Measurements from ENCODE around the gene FGD1. TPM values are rescaled to one million over a fixed set of nuclear protein-coding genes. Genes with fewer than 3 reads are reported as not detected.

Gene FGD1
- total and polyA plus RNA-seq, 2 of the 13 experiments (the other 11 are each of a cell fraction or from before 2014, with no cell fraction given), result 0.36 to 0.62 TPM

DNA sequence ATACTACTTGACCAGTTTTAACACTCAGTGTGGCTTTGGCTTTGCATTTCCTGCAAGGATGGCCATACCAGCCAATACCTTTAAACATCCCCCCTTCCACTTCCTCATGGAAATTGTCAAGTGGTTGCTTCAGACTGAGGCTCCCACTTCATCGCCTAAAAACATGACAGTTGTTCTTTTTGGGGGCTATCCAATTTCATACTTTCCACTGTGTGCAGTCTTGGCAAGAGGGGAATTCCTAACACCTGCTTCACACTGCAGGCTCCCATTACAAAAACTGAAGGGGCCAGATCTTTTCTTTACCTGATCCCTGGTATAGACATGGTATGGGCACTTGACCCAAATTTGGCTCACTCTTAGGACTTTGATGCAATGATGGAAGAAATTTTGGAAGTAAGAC is 84.3 kb downstream of the FGD1 start (continued):
- TF ChIP-seq, protein P1, sequence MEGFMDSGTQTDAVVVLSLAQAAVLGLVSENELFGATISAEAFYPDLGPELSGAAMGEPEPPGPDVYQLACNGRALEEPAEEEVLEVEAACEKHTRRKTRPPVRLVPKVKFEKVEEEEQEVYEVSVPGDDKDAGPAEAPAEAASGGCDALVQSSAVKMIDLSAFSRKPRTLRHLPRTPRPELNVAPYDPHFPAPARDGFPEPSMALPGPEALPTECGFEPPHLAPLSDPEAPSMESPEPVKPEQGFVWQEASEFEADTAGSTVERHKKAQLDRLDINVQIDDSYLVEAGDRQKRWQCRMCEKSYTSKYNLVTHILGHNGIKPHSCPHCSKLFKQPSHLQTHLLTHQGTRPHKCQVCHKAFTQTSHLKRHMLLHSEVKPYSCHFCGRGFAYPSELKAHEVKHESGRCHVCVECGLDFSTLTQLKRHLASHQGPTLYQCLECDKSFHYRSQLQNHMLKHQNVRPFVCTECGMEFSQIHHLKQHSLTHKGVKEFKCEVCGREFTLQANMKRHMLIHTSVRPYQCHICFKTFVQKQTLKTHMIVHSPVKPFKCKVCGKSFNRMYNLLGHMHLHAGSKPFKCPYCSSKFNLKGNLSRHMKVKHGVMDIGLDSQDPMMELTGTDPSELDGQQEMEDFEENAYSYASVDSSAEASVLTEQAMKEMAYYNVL (CRISPR knock-in tag; IDR thresholded peaks at IDR 0.05; ENCODE audit: borderline replicate concordance), result no peak
- TF ChIP-seq, protein P2, sequence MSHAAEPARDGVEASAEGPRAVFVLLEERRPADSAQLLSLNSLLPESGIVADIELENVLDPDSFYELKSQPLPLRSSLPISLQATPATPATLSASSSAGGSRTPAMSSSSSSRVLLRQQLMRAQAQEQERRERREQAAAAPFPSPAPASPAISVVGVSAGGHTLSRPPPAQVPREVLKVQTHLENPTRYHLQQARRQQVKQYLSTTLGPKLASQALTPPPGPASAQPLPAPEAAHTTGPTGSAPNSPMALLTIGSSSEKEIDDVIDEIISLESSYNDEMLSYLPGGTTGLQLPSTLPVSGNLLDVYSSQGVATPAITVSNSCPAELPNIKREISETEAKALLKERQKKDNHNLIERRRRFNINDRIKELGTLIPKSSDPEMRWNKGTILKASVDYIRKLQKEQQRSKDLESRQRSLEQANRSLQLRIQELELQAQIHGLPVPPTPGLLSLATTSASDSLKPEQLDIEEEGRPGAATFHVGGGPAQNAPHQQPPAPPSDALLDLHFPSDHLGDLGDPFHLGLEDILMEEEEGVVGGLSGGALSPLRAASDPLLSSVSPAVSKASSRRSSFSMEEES (CRISPR knock-in tag; IDR thresholded peaks at IDR 0.05), result no peak
- no peak for TF ChIP-seq JUNB (CRISPR knock-in tag; IDR thresholded peaks at IDR 0.05; ENCODE audit: borderline replicate concordance)

DNA sequence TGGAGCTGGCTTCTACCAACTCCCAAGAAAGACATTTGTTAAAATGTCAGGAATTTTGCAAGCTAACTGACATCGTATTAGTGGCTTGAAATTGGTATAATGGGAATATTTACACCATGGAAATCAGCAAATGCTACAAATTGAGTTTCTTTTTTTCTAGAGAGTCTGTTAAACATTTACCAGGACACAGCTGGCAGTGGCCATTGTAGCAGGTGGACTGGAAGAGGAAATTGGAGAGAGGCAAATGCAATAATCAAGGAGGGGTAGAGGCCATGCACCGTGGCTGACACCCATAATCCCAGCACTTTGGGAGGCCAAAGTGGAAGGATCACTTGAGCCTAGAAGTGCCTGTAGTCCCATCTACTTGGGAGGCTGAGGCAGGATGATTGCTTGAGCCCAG is 88.8 kb downstream of the FGD1 start:
- Histone ChIP-seq H3K9me3 (ENCODE audit: low read length) (no peaks in the 10 kb centered on the region), H4K20me1 (ENCODE audit: insufficient read depth, low read length) (no peaks in the 10 kb centered on the region), H3K27ac (ENCODE audit: extremely low read length, insufficient read depth, low read length) (no peak overlapping the region), H2AFZ (ENCODE audit: low read length) (no peak overlapping the region), H3K36me3 (replicated peaks in 1 of 2; ENCODE audit: control insufficient read depth in 1 of 2, insufficient read depth in 2 of 2, low read length in 2 of 2) (no peaks in the 10 kb centered on the region), H3K4me2 (ENCODE audit: low read depth, low read length) (no peak overlapping the region), H3K4me1 (ENCODE audit: insufficient read depth, low read length) (no peaks in the 10 kb centered on the region), H3K9ac (ENCODE audit: insufficient read depth, low read depth, low read length) (no peak overlapping the region), H3K4me3 (replicated peaks in 1 of 3; ENCODE audit: insufficient read depth in 1 of 3, low read depth in 2 of 3, low read length in 3 of 3) (no peak overlapping the region), H3K27me3 (ENCODE audit: control insufficient read depth in 1 of 2, insufficient read depth in 2 of 2, low read length in 2 of 2) (no peaks in the 10 kb centered on the region), H3K79me2 (ENCODE audit: insufficient read depth, low read length) (no peaks in the 10 kb centered on the region)
- no TSS peak for BruUV-seq (replicated peaks)
- intact Hi-C loops (cut with micrococcal nuclease; ENCODE audit: unreplicated experiment) (no loop called here), in situ Hi-C loops (cut with HindIII; ENCODE audit: extremely low pct_ligation_motif_present, low pct_unique_long_range_greater_than_20kb) (no loop called here)
- DNase-seq (ENCODE audit: low spot score) (no peak), ATAC-seq (no peak), FAIRE-seq (no peak)
- CTCF ChIA-PET (ENCODE audit: low intra/inter-chr PET ratio, low total read pairs), result no interaction called here
- 44% methylated on average over 2 of the region's 2 CpGs for WGBS (ENCODE audit: low lambda C conversion rate)
- POLR2A ChIA-PET, result no interaction called here
- TF ChIP-seq SOX5 (CRISPR knock-in tag; IDR thresholded peaks at IDR 0.05; ENCODE audit: borderline replicate concordance) (no peak), ZNF329 (CRISPR knock-in tag; IDR thresholded peaks at IDR 0.05; ENCODE audit: low read depth) (no peak), SMARCC2 (IDR thresholded peaks at IDR 0.05) (no peak), ZFP1 (CRISPR knock-in tag; IDR thresholded peaks at IDR 0.05) (no peak), ZEB1 (IDR thresholded peaks at IDR 0.05; ENCODE audit: insufficient replicate concordance, low read depth) (no peak), ZFP37 (CRISPR knock-in tag; IDR thresholded peaks at IDR 0.05; ENCODE audit: borderline replicate concordance) (no peak), CHD4 (IDR thresholded peaks at IDR 0.05; ENCODE audit: borderline replicate concordance, low read length) (no peak), ZNF672 (CRISPR knock-in tag; IDR thresholded peaks at IDR 0.05) (no peak)
- TF ChIP-seq, protein P3, sequence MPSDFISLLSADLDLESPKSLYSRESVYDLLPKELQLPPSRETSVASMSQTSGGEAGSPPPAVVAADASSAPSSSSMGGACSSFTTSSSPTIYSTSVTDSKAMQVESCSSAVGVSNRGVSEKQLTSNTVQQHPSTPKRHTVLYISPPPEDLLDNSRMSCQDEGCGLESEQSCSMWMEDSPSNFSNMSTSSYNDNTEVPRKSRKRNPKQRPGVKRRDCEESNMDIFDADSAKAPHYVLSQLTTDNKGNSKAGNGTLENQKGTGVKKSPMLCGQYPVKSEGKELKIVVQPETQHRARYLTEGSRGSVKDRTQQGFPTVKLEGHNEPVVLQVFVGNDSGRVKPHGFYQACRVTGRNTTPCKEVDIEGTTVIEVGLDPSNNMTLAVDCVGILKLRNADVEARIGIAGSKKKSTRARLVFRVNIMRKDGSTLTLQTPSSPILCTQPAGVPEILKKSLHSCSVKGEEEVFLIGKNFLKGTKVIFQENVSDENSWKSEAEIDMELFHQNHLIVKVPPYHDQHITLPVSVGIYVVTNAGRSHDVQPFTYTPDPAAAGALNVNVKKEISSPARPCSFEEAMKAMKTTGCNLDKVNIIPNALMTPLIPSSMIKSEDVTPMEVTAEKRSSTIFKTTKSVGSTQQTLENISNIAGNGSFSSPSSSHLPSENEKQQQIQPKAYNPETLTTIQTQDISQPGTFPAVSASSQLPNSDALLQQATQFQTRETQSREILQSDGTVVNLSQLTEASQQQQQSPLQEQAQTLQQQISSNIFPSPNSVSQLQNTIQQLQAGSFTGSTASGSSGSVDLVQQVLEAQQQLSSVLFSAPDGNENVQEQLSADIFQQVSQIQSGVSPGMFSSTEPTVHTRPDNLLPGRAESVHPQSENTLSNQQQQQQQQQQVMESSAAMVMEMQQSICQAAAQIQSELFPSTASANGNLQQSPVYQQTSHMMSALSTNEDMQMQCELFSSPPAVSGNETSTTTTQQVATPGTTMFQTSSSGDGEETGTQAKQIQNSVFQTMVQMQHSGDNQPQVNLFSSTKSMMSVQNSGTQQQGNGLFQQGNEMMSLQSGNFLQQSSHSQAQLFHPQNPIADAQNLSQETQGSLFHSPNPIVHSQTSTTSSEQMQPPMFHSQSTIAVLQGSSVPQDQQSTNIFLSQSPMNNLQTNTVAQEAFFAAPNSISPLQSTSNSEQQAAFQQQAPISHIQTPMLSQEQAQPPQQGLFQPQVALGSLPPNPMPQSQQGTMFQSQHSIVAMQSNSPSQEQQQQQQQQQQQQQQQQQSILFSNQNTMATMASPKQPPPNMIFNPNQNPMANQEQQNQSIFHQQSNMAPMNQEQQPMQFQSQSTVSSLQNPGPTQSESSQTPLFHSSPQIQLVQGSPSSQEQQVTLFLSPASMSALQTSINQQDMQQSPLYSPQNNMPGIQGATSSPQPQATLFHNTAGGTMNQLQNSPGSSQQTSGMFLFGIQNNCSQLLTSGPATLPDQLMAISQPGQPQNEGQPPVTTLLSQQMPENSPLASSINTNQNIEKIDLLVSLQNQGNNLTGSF (CRISPR knock-in tag; IDR thresholded peaks at IDR 0.05), result no peak
- TF ChIP-seq, protein P4, sequence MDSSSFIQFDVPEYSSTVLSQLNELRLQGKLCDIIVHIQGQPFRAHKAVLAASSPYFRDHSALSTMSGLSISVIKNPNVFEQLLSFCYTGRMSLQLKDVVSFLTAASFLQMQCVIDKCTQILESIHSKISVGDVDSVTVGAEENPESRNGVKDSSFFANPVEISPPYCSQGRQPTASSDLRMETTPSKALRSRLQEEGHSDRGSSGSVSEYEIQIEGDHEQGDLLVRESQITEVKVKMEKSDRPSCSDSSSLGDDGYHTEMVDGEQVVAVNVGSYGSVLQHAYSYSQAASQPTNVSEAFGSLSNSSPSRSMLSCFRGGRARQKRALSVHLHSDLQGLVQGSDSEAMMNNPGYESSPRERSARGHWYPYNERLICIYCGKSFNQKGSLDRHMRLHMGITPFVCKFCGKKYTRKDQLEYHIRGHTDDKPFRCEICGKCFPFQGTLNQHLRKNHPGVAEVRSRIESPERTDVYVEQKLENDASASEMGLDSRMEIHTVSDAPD (CRISPR knock-in tag; IDR thresholded peaks at IDR 0.05), result no peak

Measured in HepG2 (cell line).